Measurements from ENCODE around the gene EPS8L3. TPM values are rescaled to one million over a fixed set of nuclear protein-coding genes. Genes with fewer than 3 reads are reported as not detected.
A peak's percentile ranks its signal among the peaks of the same experiment; 100 is the strongest.

The EPS8L3 gene
- total RNA-seq, 1 donor: not detected

DNA sequence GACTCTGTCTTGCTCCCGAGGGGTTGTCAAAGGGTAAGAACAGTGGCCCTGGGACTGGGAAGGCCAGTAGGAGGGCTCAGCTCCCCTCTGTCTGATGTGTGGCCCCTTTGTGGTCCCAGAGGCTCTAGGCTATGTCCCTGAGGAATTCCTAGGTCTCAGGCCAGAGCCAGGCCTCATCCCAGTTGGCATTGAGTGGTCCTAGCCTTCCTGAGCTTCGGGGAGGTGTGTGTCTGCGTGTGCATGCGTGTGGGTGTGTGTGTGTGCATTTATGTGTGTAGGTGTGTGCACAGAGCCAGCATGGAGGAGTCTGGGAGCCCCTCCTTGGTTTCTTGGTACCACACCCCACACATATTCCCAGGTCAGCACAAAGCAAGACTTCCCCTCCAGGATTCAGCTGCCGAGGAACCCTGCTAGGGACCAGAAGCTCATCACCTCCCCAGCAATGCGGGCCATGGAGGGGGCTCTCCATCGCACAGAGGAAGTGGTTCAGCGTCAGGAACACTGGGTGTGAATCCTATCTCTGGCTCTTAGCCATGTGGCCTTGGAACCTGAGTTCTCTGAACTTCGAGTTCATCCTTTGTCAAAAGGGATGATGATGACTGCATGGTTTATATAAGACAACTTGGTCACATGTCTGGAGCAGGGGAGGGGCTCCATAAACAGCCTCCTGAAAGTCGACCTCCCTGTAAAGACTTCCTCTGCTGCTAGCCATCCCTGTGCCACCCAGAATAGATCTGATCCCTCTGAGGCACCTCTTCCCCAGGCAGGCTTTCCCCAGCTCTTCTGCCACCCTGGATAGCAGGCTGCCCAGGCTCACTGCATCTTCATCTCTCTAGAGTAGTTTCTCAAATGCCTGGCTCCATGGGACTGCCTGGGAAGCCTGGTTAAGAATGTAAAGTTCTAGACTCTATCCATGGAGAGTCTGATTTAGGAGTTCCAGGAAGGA lies 8.3 kb upstream of the EPS8L3 start:
- H3K9me3 ChIP-seq (ENCODE audit: low read depth, low read length): no peaks in the 10 kb centered on the region
- no peak overlapping the region for H3K27ac ChIP-seq (ENCODE audit: low read depth, low read length)
- no peaks in the 10 kb centered on the region for H3K27me3 ChIP-seq (ENCODE audit: insufficient read depth, low read length)
- H3K36me3 ChIP-seq (ENCODE audit: insufficient read depth, low read length): no peaks in the 10 kb centered on the region
- no peak overlapping the region for H3K4me3 ChIP-seq (ENCODE audit: insufficient read depth, low read length)
- H3K79me2 ChIP-seq (ENCODE audit: insufficient read depth, low read length): no peaks in the 10 kb centered on the region
- peak; percentile 72 for DNase-seq (ENCODE audit: insufficient read length, low spot score, missing footprints)
- peaks cover 7% of the 10 kb centered on the region for H3K4me1 ChIP-seq (ENCODE audit: insufficient read depth, low read length)
- H2AFZ ChIP-seq (ENCODE audit: low read length): peak overlapping the region; percentile 31
- TF ChIP-seq, protein P1, sequence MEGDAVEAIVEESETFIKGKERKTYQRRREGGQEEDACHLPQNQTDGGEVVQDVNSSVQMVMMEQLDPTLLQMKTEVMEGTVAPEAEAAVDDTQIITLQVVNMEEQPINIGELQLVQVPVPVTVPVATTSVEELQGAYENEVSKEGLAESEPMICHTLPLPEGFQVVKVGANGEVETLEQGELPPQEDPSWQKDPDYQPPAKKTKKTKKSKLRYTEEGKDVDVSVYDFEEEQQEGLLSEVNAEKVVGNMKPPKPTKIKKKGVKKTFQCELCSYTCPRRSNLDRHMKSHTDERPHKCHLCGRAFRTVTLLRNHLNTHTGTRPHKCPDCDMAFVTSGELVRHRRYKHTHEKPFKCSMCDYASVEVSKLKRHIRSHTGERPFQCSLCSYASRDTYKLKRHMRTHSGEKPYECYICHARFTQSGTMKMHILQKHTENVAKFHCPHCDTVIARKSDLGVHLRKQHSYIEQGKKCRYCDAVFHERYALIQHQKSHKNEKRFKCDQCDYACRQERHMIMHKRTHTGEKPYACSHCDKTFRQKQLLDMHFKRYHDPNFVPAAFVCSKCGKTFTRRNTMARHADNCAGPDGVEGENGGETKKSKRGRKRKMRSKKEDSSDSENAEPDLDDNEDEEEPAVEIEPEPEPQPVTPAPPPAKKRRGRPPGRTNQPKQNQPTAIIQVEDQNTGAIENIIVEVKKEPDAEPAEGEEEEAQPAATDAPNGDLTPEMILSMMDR (IDR thresholded peaks at IDR 0.05; ENCODE audit: extremely low read depth, low read depth, low read length): no peak
- H4K20me1 ChIP-seq (ENCODE audit: insufficient read depth, low read length): no peaks in the 10 kb centered on the region
- H3K4me2 ChIP-seq (ENCODE audit: insufficient read depth, low read length): no peak overlapping the region

DNA sequence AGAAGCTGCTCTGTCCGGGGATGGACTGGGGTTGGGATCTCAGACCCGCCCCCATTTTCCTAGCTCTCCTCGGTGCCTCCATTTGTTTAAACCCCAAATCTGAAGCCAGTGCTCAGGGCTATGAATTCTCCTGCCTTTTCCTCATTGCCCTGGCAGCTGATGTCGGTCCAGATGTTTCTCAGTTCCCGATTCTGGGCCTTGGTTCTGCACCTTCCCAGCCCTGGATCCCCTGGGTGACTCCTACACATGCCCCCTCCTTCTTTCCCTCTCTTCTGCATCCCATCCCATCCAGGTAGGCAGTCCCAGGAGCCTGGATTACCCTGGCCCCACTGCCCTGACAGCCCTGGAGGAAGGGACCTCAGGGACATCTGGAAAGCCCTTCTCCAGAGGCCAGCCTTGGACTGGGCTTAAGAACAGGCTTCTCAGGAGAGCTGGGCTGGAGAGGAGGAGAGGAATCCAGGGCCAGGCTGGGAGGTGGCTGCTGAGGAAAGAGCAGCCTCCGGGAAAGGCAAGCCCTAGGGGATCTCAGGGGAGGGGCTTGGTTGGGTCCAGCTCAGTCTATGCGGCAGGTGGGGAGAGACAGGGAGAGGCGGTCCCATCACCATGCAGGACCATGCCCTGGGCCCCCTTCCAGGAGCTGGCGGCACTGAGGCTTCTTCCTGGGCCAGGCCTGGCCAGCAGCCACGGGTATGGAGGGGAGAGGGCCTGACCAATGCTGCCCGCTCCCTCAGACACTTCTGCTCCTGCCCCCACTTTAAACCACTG lies 6.8 kb upstream of the EPS8L3 start:
- DNase-seq (ENCODE audit: insufficient read length, low spot score, missing footprints): peak; percentile 21
- H3K4me1 ChIP-seq (ENCODE audit: insufficient read depth, low read length): peaks cover 6% of the 10 kb centered on the region
- H3K27ac ChIP-seq (ENCODE audit: low read depth, low read length): no peak overlapping the region
- no peaks in the 10 kb centered on the region for H4K20me1 ChIP-seq (ENCODE audit: insufficient read depth, low read length)
- H3K79me2 ChIP-seq (ENCODE audit: insufficient read depth, low read length): no peaks in the 10 kb centered on the region
- H2AFZ ChIP-seq (ENCODE audit: low read length): peak overlapping the region; percentile 47
- H3K36me3 ChIP-seq (ENCODE audit: insufficient read depth, low read length): no peaks in the 10 kb centered on the region
- peaks cover 2% of the 10 kb centered on the region for H3K27me3 ChIP-seq (ENCODE audit: insufficient read depth, low read length)
- H3K9me3 ChIP-seq (ENCODE audit: low read depth, low read length): no peaks in the 10 kb centered on the region
- TF ChIP-seq, protein P1 (IDR thresholded peaks at IDR 0.05; ENCODE audit: extremely low read depth, low read depth, low read length): no peak
- H3K4me3 ChIP-seq (ENCODE audit: insufficient read depth, low read length): no peak overlapping the region
- H3K4me2 ChIP-seq (ENCODE audit: insufficient read depth, low read length): no peak overlapping the region

DNA sequence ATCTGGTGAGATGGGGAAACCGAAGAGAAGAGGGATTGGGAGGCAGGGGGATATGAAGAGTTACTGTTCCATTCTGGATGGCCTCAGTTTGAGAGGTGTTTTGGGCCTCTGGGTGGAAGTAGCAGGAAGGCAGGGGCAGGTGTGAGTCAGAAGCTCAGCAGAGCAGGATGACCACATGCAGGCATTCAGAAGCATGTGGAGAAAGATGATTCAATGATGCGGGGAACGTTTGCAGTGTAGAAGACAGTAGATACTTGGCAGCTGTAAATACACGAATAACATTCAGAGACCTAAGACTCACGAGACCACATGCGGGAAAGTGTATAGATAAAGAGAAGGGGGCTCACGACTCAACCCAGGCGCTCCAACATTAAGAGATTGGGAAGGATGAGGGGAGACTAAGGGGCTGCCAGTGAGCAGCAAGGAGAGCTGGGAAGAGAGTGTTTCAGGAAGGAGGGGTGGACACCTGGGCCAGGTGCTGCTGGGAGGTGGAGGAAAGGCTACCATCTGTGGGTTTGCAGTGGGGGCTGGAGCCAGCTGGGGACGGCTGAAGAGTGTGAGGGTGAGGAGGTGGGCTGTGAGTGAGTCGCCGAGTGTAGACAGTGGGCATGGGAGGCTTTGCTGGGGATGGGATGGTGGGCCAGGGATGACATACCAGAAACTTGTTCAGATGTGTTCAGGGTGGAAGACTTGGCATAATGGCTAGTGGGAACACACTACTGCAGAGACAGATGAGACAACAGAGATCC lies 5.8 kb upstream of the EPS8L3 start:
- peak; percentile 98 for DNase-seq (ENCODE audit: insufficient read length, low spot score, missing footprints)
- Histone ChIP-seq H3K27me3 (ENCODE audit: insufficient read depth, low read length) (peaks cover 2% of the 10 kb centered on the region), H3K9me3 (ENCODE audit: low read depth, low read length) (no peaks in the 10 kb centered on the region), H3K36me3 (ENCODE audit: insufficient read depth, low read length) (no peaks in the 10 kb centered on the region), H3K4me2 (ENCODE audit: insufficient read depth, low read length) (no peak overlapping the region), H4K20me1 (ENCODE audit: insufficient read depth, low read length) (no peaks in the 10 kb centered on the region), H3K79me2 (ENCODE audit: insufficient read depth, low read length) (no peaks in the 10 kb centered on the region), H3K4me3 (ENCODE audit: insufficient read depth, low read length) (no peak overlapping the region), H2AFZ (ENCODE audit: low read length) (no peak overlapping the region), H3K27ac (ENCODE audit: low read depth, low read length) (peak overlapping the region; percentile 7), H3K4me1 (ENCODE audit: insufficient read depth, low read length) (peaks cover 6% of the 10 kb centered on the region)
- TF ChIP-seq, protein P1 (IDR thresholded peaks at IDR 0.05; ENCODE audit: extremely low read depth, low read depth, low read length): no peak

Data from osteoblast (primary cell).